ENCODE data around the gene ABAT.

ABAT gene

GRCh38 chr16:8826278-8826879 lies 152.0 kb downstream of the ABAT start:
- DNase-seq = no peak

GRCh38 chr16:8828541-8829165 lies 154.2 kb downstream of the ABAT start:
- no peak for DNase-seq

DNA sequence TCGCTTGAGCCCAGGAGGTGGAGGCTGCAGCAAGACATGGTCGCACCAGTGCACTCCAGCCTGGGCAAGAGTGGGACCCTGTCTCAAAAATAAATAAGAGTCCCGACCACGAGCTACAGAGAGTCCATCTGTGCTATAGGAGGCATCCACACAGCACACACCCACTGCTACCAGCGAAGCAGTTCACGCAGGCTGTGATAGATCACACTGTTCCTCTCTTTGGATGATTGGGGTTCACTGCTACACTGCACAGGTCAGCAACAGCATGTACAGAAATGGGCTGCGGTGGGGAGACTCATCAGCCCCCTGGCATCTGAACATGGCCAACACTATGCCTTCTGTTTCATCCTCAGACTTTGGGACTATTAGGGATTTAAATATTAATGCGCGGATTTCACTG lies 157.0 kb downstream of the ABAT start:
- DNase-seq = no peak

DNA sequence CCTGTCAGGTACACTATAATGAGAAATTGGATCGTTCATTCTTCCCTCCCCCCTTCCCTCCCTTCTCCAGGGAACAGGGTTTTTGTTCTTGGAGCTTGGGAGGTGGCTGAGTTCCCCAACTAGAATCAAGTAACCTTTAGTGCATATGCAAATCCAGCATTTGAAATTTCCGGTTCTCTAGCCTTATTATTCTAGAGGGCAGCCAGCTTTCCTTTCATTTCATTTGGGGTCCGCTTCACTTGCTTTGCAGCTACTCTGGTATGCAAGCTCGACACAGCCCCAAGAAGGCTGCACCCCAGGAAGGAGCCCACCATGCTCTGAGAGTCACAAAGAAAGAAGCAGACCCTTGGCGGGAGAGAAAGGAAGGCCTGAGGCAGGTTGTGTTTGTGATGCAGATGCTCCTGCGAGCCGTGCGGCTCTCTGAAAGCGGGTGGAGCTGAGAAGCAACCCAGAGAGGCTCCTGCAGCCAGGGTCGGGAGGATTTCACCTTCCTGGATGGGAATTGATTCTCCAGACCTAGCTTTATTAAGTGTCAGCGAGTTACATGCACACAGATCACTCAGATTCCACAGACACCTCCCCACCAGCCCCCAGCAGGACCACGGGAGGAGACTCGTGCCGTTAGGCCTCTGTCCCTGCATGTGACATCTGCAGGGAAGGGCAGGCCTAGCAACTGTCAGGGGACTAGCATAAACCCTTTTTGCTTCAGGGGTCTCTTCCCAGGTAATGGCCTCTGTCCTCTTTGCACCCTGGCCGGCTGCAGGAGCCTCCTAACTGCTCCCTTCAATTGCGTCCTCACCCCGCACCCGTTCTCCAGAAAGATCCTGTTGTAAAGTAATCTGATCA lies 157.7 kb downstream of the ABAT start:
- DNase-seq = no peak

- DNase-seq = no peak
Measured at GRCh38 chr16:8832717-8833105, 158.3 kb downstream of the ABAT start.

Measured in fibroblast of skin of right quadriceps (primary cell).